Effector memory CD4-positive, alpha-beta T cell (primary cell): Measurements from ENCODE around the gene SERPINB2.

Experiments
- DNase-seq, 3 donors: peaks; one replicate each; pipeline ENCODE4 v3.0.0-alpha.2; 2020
- H3K27ac ChIP-seq: 2 replicates; pipeline ENCODE4 v1.7.0; 2013; ENCODE audit warnings: mild to moderate bottlenecking, low read length, moderate library complexity; ENCODE audit not compliant: insufficient read depth, poor library complexity, severe bottlenecking
- H3K27me3 ChIP-seq: replicated peaks from 2 replicates; pipeline ENCODE4 v1.7.0; 2013; ENCODE audit warnings: mild to moderate bottlenecking, low read length; ENCODE audit not compliant: insufficient read depth, control insufficient read depth, poor library complexity, severe bottlenecking
- H3K36me3 ChIP-seq: 2 replicates; pipeline ENCODE4 v1.7.0; 2013; ENCODE audit warnings: mild to moderate bottlenecking, low read length, moderate library complexity; ENCODE audit not compliant: control insufficient read depth, insufficient read depth
- H3K4me1 ChIP-seq: 2 replicates; pipeline ENCODE4 v1.7.0; 2013; ENCODE audit warnings: low read length, mild to moderate bottlenecking; ENCODE audit not compliant: control insufficient read depth, insufficient read depth, poor library complexity, severe bottlenecking
- H3K4me3 ChIP-seq: 2 replicates; pipeline ENCODE4 v1.7.0; 2013; ENCODE audit warnings: low read length, low read depth, mild to moderate bottlenecking; ENCODE audit not compliant: insufficient read depth, poor library complexity, severe bottlenecking
- H3K9me3 ChIP-seq: 2 replicates; pipeline ENCODE4 v1.7.0; 2013; ENCODE audit warnings: mild to moderate bottlenecking, low read length, moderate library complexity; ENCODE audit not compliant: control insufficient read depth

SERPINB2 gene

GRCh38 chr18:63951302-63951705 is 63.8 kb downstream of the SERPINB2 start:
- Histone ChIP-seq H3K4me3 (no peak overlapping the region), H3K27ac (no peak overlapping the region), H3K36me3 (no peaks in the 10 kb centered on the region), H3K27me3 (no peaks in the 10 kb centered on the region), H3K4me1 (no peaks in the 10 kb centered on the region), H3K9me3 (no peaks in the 10 kb centered on the region)
- no peak for DNase-seq
